Measurements from ENCODE around the gene CRTC3.

Gene CRTC3

GRCh38 chr15:90620379-90621067, 90.8 kb downstream of the CRTC3 start:
- Histone ChIP-seq H3K9me2 (replicated peaks; ENCODE audit: low read depth, low read length) (no peaks in the 10 kb centered on the region), H4K20me1 (ENCODE audit: insufficient read depth, low read length, poor library complexity, severe bottlenecking) (no peaks in the 10 kb centered on the region), H3K9ac (ENCODE audit: low read depth, low read length, poor library complexity, severe bottlenecking) (peak overlapping the region; percentile 63), H3K36me3 (ENCODE audit: insufficient read depth, low read length) (peaks cover 9% of the 10 kb centered on the region; the same call in 1 of the 2 replicates), H3K27me3 (ENCODE audit: insufficient read depth, low read length, poor library complexity, severe bottlenecking) (no peaks in the 10 kb centered on the region), H3K79me2 (ENCODE audit: insufficient read depth, low read length) (no peaks in the 10 kb centered on the region), H3F3A (ENCODE audit: low read depth) (no peaks in the 10 kb centered on the region), H3K9me3 (ENCODE audit: insufficient read depth, low read depth, low read length) (no peaks in the 10 kb centered on the region), H3K4me1 (ENCODE audit: insufficient read depth, low read length, poor library complexity, severe bottlenecking) (peaks cover 19% of the 10 kb centered on the region), H2AFZ (ENCODE audit: low read length) (no peak overlapping the region), H3K4me2 (ENCODE audit: low read depth, low read length, poor library complexity, severe bottlenecking) (peak overlapping the region; percentile 59), H3K4me3 (ENCODE audit: low read length, poor library complexity, severe bottlenecking) (peak overlapping the region; percentile 49)
- TF ChIP-seq EZH2phosphoT487 (IDR thresholded peaks at IDR 0.05; ENCODE audit: borderline replicate concordance): no peak
- TF ChIP-seq, protein P1, sequence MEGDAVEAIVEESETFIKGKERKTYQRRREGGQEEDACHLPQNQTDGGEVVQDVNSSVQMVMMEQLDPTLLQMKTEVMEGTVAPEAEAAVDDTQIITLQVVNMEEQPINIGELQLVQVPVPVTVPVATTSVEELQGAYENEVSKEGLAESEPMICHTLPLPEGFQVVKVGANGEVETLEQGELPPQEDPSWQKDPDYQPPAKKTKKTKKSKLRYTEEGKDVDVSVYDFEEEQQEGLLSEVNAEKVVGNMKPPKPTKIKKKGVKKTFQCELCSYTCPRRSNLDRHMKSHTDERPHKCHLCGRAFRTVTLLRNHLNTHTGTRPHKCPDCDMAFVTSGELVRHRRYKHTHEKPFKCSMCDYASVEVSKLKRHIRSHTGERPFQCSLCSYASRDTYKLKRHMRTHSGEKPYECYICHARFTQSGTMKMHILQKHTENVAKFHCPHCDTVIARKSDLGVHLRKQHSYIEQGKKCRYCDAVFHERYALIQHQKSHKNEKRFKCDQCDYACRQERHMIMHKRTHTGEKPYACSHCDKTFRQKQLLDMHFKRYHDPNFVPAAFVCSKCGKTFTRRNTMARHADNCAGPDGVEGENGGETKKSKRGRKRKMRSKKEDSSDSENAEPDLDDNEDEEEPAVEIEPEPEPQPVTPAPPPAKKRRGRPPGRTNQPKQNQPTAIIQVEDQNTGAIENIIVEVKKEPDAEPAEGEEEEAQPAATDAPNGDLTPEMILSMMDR (conservative IDR thresholded peaks at IDR 0.05; ENCODE audit: low read length): no peak

GRCh38 chr15:90623854-90624253, 94.1 kb downstream of the CRTC3 start:
- no peaks in the 10 kb centered on the region for H3K79me2 ChIP-seq (ENCODE audit: insufficient read depth, low read length)
- H3K9me3 ChIP-seq (ENCODE audit: insufficient read depth, low read depth, low read length): no peaks in the 10 kb centered on the region
- H3K9ac ChIP-seq (ENCODE audit: low read depth, low read length, poor library complexity, severe bottlenecking): no peak overlapping the region
- no peak overlapping the region for H3K4me3 ChIP-seq (ENCODE audit: low read length, poor library complexity, severe bottlenecking)
- no peaks in the 10 kb centered on the region for H3K9me2 ChIP-seq (replicated peaks; ENCODE audit: low read depth, low read length)
- H3F3A ChIP-seq (ENCODE audit: low read depth): no peaks in the 10 kb centered on the region
- TF ChIP-seq, protein P1 (conservative IDR thresholded peaks at IDR 0.05; ENCODE audit: low read length): no peak
- no peak for TF ChIP-seq EZH2phosphoT487 (IDR thresholded peaks at IDR 0.05; ENCODE audit: borderline replicate concordance)
- H3K27me3 ChIP-seq (ENCODE audit: insufficient read depth, low read length, poor library complexity, severe bottlenecking): no peaks in the 10 kb centered on the region
- no peaks in the 10 kb centered on the region for H4K20me1 ChIP-seq (ENCODE audit: insufficient read depth, low read length, poor library complexity, severe bottlenecking)
- no peak overlapping the region for H3K4me2 ChIP-seq (ENCODE audit: low read depth, low read length, poor library complexity, severe bottlenecking)
- H3K4me1 ChIP-seq (ENCODE audit: insufficient read depth, low read length, poor library complexity, severe bottlenecking): peaks cover 19% of the 10 kb centered on the region
- H2AFZ ChIP-seq (ENCODE audit: low read length): no peak overlapping the region
- peaks cover 19% of the 10 kb centered on the region; the same call in 1 of the 2 replicates for H3K36me3 ChIP-seq (ENCODE audit: insufficient read depth, low read length)

DNA sequence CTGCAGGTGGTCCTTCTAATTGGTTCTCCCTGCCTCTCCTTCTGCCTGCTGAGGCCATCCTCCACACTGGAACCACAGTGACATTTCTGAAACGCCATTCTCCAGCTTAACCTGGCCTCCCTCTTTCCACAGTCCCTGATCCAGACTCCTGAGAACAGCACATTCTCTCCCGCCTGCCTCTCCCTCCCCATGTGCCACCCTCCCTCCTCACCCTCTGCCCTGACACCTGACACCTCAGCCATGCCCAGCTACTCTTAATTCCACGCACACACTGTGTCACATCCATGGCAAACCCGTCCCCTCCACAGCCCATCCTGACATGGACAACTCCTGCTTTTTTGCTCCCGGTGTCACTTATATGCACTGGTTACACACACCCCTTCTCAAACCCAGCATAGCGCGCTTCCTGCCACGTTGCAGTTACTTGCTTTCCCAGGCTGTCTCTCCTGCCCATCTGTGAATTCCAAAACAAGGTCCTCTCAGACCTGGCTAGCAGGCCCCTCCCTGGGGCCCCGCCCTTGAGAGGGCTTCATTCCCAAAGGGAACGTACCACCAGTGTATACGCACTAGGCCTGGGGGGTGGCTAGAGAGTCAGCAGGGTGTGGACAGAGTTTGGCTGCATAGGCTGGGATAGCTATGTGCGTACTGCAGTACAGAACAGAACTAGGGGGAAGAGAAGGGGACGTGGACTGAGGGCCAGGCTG, 94.7 kb downstream of the CRTC3 start:
- Histone ChIP-seq H3K4me3 (ENCODE audit: low read length, poor library complexity, severe bottlenecking) (no peak overlapping the region), H3K9me3 (ENCODE audit: insufficient read depth, low read depth, low read length) (no peaks in the 10 kb centered on the region), H3K27me3 (ENCODE audit: insufficient read depth, low read length, poor library complexity, severe bottlenecking) (no peaks in the 10 kb centered on the region), H4K20me1 (ENCODE audit: insufficient read depth, low read length, poor library complexity, severe bottlenecking) (no peaks in the 10 kb centered on the region), H3K79me2 (ENCODE audit: insufficient read depth, low read length) (no peaks in the 10 kb centered on the region), H3K4me1 (ENCODE audit: insufficient read depth, low read length, poor library complexity, severe bottlenecking) (peaks cover 16% of the 10 kb centered on the region), H3K9ac (ENCODE audit: low read depth, low read length, poor library complexity, severe bottlenecking) (no peak overlapping the region), H3F3A (ENCODE audit: low read depth) (no peaks in the 10 kb centered on the region), H3K9me2 (replicated peaks; ENCODE audit: low read depth, low read length) (no peaks in the 10 kb centered on the region), H3K36me3 (ENCODE audit: insufficient read depth, low read length) (peaks cover 24% of the 10 kb centered on the region; the same call in 1 of the 2 replicates), H3K4me2 (ENCODE audit: low read depth, low read length, poor library complexity, severe bottlenecking) (no peak overlapping the region), H2AFZ (ENCODE audit: low read length) (no peak overlapping the region)
- TF ChIP-seq EZH2phosphoT487 (IDR thresholded peaks at IDR 0.05; ENCODE audit: borderline replicate concordance): no peak
- TF ChIP-seq, protein P1 (conservative IDR thresholded peaks at IDR 0.05; ENCODE audit: low read length): no peak
